Mononuclear cell (primary cell): ENCODE results near the gene RHCE. TPM values are rescaled to one million over a fixed set of nuclear protein-coding genes. Genes with fewer than 3 reads are reported as not detected.

Experiments used
- H3K27me3 ChIP-seq: 2 replicates; pipeline ENCODE4 v1.6.0; 2011; ENCODE audit warnings: low read length, control low read depth; ENCODE audit not compliant: insufficient read depth
- H3K4me1 ChIP-seq: 2 replicates; pipeline ENCODE4 v1.5.1; 2011; ENCODE audit warnings: mild to moderate bottlenecking, low read length, control low read depth; ENCODE audit not compliant: insufficient read depth
- H3K4me3 ChIP-seq: 2 replicates; pipeline ENCODE4 v1.5.1; 2011; ENCODE audit warnings: mild to moderate bottlenecking, low read length, moderate library complexity
- H3K9me3 ChIP-seq: 2 replicates; pipeline ENCODE4 v1.5.1; 2011; ENCODE audit warnings: low read depth, mild to moderate bottlenecking, control low read depth, low read length
- total RNA-seq: library from RNA; depleted of rRNA; stranded (reverse); fragments of >200 nt; gene quantifications from one replicate; pipeline ENCODE4 v1.2.3, GENCODE V29; 2012

The RHCE gene
- total RNA-seq, 1 donor: not detected

DNA sequence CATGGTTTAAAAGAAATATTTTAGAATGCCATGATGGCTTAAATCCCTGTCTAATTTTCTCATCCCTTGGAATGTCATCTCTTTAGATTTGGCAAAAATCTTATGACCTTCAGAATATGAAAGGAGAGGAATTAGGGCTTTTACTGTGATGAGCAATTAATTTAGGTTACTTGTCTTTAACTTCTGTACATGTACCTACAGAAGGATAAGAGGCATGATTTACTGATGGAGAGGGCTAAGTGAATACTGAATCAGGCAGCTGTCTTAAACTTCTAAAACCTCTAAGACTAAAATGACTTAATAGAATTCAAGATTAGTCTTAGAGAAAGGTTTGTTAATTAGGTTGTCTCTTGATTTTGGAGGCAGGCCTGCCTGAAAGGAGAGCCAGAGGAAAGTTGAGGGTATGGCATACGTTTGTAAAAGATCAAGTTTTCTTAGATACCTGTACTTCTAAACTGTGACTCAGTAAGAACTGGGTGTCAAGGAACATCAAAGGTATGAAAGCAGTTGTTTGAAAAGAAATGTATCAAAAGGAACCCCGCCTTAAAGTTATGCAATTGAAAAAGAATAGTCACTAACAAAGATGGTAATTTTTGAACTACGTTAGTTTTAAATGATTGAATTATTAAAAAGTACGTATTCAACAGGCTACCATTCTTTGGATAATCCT is 22.5 kb upstream of the RHCE start:
- Histone ChIP-seq H3K9me3 (no peaks in the 10 kb centered on the region), H3K4me1 (no peaks in the 10 kb centered on the region), H3K27me3 (no peaks in the 10 kb centered on the region), H3K4me3 (no peak overlapping the region)

DNA sequence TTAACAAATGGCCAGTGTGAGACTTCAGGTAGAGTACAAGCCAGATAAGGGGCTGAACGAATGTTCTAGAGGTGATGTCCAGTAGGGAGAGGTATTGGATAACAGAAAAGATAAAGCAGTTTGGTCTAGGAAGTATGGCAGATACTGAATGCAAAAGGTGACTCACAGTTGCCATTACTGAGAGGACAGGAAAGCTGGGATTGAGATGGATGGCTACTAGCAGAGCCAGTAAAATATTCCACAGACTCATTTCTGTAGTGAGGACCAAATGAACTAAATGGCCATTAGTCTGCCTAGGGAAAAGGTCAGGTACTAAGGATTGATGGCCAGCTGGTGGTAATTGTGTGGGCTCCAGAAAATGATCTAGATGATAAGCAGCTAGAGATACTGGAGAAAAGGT is 21.6 kb upstream of the RHCE start:
- Histone ChIP-seq H3K9me3 (no peaks in the 10 kb centered on the region), H3K4me3 (no peak overlapping the region), H3K27me3 (no peaks in the 10 kb centered on the region), H3K4me1 (no peaks in the 10 kb centered on the region)

- Histone ChIP-seq H3K27me3 (no peaks in the 10 kb centered on the region), H3K9me3 (no peaks in the 10 kb centered on the region), H3K4me3 (no peak overlapping the region), H3K4me1 (peaks cover 20% of the 10 kb centered on the region)
These were observed 18.7 kb upstream of the RHCE start for GRCh38 chr1:25439287-25439686.

GRCh38 chr1:25437672-25438071 is 17.0 kb upstream of the RHCE start:
- no peaks in the 10 kb centered on the region for H3K9me3 ChIP-seq
- H3K4me1 ChIP-seq: peaks cover 26% of the 10 kb centered on the region
- H3K4me3 ChIP-seq: no peak overlapping the region

DNA sequence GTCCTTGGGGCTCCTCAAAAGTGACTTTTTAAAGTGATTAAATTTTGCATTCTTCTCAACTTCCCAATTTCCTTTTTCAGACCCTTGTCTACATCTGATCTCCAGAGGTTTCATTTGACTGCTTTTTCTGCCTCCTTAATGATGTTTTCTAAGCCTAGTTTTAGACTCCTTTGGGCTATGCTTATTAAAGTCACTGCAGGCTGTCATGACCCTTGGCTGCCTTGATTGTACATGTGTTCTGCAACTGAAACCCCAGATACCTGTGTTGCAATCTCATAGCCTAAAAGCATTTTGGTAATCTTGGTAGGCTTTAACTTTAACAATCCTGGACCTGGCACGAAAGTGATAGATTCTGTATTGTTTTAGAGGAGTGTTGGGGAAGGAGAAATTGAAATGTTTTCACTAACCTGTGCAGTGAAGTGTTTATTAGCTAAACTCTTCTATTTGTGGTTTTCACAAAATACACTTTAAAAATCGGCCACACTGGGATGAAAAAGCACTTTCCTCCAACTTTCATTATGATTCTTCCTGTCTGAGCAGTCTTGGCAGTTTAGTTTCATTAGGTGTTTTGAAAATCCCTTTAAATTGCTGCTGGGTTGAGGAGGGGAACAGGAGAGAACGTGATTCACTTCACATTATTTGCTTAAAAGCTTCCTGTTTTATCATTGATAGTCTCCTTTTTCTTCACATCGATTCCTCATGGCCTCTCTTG is 14.9 kb upstream of the RHCE start:
- H3K4me3 ChIP-seq: no peak overlapping the region
- peaks cover 38% of the 10 kb centered on the region for H3K4me1 ChIP-seq
- H3K9me3 ChIP-seq: no peaks in the 10 kb centered on the region
- H3K27me3 ChIP-seq: no peaks in the 10 kb centered on the region

More at GRCh38 chr1:25437672-25438071, 17.0 kb upstream of the RHCE start:
- H3K27me3 ChIP-seq: no peaks in the 10 kb centered on the region

DNA sequence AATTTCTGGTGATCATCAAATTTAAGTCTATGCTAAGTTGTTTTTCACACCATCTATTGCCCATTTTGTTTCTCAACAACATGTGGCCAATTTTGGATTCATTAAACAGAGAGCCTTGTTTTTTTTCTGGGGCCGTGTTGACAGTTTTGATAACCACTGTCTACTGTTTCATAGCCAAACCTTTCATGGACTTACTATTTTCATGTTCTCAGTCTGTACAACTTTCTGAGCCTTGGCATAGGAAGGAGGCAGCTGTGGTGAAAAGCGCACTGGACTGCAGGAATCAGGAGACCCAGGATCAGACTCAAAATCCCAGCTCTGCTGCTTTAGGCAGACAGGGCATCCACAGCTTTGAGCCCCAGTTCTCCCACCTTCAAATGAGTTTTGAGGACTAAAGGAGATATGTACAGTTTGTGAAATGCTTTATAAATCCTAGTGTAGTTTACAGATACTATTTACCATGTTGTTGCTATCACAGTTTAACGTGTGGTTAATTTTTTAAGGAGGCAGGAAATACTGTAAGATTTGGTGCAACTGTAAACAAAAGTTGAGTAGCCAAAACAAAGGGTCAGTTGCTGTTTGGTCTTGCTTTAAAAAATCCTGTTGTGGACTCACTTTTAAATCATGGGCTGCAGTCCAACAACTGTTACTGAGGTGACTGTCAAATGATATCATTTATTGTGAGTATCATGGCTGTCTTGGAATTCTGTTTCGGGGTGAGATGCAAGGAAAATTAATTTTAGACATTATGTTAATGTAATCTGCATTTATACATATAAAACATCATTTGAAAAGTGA is 13.0 kb upstream of the RHCE start:
- Histone ChIP-seq H3K4me1 (peaks cover 41% of the 10 kb centered on the region), H3K9me3 (no peaks in the 10 kb centered on the region), H3K27me3 (no peaks in the 10 kb centered on the region), H3K4me3 (no peak overlapping the region)

DNA sequence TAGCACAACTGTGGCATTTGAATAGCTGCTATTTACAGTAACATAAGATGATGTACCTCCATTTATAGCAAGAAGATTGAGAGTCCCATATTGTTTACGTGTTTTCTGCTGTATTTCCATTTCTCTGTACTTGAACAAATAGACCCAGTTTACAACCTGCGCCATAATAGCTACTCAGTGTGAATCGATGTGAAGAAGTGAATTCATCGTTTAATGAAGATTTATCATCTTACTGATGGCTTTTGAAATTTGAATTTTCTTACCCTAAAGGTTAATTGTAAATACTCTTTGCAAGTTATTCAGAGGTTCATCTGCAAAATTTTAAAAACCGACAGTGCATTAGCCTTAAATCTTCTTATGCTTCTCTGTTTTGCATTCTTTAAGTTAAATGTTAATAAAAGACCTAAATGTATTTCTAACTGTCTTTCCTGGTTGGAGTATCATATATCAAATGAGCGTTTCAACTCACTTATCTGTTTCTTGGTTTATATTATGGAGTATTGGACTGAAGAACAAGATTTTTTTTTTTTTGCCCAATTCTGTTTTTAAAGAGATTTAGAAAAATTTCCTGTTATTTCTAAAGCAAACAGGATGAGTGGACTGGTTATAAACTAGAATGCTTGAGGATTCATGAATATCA is 12.2 kb upstream of the RHCE start:
- no peaks in the 10 kb centered on the region for H3K27me3 ChIP-seq
- no peak overlapping the region for H3K4me3 ChIP-seq
- no peaks in the 10 kb centered on the region for H3K9me3 ChIP-seq
- H3K4me1 ChIP-seq: peaks cover 41% of the 10 kb centered on the region

DNA sequence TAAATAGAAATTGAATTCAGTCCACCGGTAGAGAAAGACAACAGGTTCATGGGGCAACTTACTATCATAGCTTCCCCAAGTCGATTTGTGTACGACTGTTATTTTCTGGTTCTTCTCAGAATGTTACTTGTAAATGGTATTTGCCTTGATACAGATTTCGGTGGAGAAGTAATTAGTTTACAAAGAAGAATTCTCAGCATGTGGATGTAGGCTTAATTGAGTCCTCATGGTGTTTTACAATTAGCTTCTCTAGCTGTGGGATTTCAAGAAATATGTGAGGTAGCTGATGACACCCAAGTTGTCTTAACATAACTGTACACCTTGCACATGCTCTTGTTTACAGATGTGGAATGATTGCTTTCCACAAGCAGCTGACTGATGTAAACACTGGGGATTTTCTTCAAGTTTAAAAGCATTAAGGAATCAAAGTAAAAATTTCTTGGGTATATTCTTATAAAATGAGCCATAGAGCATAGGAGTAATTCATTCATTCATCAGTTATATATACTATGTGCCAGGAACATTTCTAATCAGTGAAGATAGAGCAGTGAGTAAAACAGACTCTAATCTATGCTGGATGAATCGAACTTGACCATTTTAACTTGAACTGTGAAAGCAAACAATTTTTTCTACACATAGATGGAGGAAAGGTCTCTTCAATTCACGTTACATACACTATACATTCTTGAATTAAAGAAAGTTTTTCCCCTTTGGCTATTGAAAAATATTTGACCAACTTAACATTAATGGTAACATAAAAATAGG is 11.5 kb upstream of the RHCE start:
- Histone ChIP-seq H3K4me3 (peak overlapping the region; percentile 80), H3K4me1 (peaks cover 41% of the 10 kb centered on the region), H3K27me3 (no peaks in the 10 kb centered on the region), H3K9me3 (no peaks in the 10 kb centered on the region)

- Histone ChIP-seq H3K4me1 (peaks cover 33% of the 10 kb centered on the region), H3K9me3 (no peaks in the 10 kb centered on the region), H3K4me3 (peak overlapping the region; percentile 80), H3K27me3 (no peaks in the 10 kb centered on the region)
These were observed 10.6 kb upstream of the RHCE start for GRCh38 chr1:25430967-25431881.

DNA sequence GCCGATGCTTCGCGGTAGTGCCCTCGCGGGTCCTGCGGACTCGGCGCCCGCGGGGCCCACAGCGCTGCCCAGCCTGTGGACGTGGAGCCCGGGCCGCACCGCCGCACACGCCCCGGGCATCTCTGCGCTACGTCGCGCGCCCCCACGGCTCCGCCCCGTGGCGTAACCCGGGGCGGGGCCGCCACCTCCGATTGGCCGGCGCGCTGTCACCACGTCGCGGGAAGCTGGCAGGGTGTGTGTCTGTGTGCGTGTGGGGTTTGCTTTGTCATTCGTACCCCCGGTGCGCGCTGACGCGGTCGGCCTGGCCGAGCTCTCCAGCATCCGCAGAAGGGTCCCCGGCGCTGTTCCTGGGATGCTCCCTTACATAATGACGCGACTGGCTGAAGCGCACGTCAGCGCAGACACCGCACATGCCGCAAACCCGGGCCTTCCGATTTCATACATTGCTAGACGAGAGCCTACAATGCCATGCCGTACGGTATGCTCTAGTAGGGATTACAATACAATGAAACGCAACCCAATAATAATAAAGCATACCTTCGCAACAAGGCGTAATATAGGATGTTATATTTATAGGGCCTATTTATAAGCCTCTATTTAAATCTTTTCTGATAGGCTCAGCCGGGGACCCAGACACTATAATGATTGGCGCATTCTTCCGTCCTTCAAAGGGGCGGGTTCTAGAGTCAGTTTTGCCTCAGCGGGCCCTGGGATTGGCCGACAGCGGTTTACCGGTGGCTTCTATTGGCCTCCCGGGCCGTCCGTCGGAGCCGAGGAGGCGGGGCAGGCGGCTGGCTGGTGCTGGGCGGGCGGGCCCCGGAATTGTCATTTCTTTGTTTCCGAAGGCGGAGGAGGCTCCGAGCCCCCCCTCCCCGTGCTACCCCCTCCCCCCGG is 9.7 kb upstream of the RHCE start, which contains the start of gene MACO1:
Gene MACO1, plus strand, starts transcription at position 825 of the 894 bp plus-strand sequence. CDS start 202 bp downstream, outside the sequence.
- Histone ChIP-seq H3K9me3 (no peaks in the 10 kb centered on the region), H3K4me1 (peaks cover 24% of the 10 kb centered on the region), H3K27me3 (no peaks in the 10 kb centered on the region), H3K4me3 (peak within 1 kb of the TSS; percentile 80)

DNA sequence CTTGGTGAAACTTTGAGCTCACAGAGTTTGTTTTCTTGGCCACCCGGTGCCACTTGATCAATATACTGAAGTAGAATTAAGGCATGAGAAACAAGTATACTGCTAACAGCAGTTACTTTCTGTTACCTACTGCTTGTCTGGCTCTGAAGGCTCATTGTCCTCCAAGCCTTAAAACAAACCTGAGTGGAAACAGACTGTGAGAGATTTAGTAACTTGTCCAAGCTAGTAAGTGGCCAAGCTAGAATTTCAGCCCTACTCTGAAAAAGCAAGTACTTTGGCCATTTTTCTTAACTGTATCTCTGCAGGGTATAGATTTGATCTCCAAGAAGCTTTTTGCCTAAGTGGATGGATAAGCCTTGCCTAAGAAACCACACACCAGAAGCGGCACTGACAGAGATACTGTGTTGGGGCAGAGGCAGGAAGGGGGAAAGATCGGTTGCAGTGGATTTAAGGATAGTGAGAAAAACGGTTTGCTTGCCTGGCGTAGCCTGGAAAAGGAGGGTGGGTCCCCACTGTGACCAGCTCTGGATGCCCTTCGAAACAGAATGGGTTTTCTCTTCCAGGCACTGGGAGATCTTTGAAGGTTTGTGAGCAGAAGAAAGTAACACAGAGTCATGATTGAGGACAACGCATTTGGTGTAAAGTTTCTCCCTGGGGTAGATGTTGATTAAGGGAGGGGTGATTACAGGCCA is 8.0 kb upstream of the RHCE start:
- Histone ChIP-seq H3K4me3 (no peak overlapping the region), H3K9me3 (no peaks in the 10 kb centered on the region), H3K4me1 (peaks cover 20% of the 10 kb centered on the region), H3K27me3 (no peaks in the 10 kb centered on the region)

GRCh38 chr1:25427696-25428095 is 7.1 kb upstream of the RHCE start:
- H3K9me3 ChIP-seq: no peaks in the 10 kb centered on the region
- no peaks in the 10 kb centered on the region for H3K27me3 ChIP-seq
- peaks cover 15% of the 10 kb centered on the region for H3K4me1 ChIP-seq
- no peak overlapping the region for H3K4me3 ChIP-seq
